Fibroblast of lung (primary cell): Measurements from ENCODE around the gene GSTT2.

Experiments used
- EZH2 ChIP-seq: IDR thresholded peaks from 2 replicates; pipeline ENCODE4 v1.5.1; 2012; ENCODE audit warnings: low read length, control low read depth, mild to moderate bottlenecking; ENCODE audit errors: missing control alignments
- TF ChIP-seq, protein P1 (sequence below), 2 donors: IDR thresholded peaks in 1 of 2; conservative IDR thresholded peaks in 1 of 2; 1 replicate in 1 of 2; 2 replicates in 1 of 2; pipeline ENCODE4 v1.5.1; 2011 to 2012; ENCODE audit warnings: low read length in 2 of 2, control low read depth in 1 of 2, inconsistent platforms in 1 of 2, low read depth in 1 of 2, mild to moderate bottlenecking in 1 of 2

GRCh38 chr22:24030186-24030702 lies 50.3 kb downstream of the GSTT2 start:
- TF ChIP-seq, protein P1, sequence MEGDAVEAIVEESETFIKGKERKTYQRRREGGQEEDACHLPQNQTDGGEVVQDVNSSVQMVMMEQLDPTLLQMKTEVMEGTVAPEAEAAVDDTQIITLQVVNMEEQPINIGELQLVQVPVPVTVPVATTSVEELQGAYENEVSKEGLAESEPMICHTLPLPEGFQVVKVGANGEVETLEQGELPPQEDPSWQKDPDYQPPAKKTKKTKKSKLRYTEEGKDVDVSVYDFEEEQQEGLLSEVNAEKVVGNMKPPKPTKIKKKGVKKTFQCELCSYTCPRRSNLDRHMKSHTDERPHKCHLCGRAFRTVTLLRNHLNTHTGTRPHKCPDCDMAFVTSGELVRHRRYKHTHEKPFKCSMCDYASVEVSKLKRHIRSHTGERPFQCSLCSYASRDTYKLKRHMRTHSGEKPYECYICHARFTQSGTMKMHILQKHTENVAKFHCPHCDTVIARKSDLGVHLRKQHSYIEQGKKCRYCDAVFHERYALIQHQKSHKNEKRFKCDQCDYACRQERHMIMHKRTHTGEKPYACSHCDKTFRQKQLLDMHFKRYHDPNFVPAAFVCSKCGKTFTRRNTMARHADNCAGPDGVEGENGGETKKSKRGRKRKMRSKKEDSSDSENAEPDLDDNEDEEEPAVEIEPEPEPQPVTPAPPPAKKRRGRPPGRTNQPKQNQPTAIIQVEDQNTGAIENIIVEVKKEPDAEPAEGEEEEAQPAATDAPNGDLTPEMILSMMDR (conservative IDR thresholded peaks at IDR 0.05 in 1 of 2, IDR thresholded peaks at IDR 0.05 in 1 of 2; ENCODE audit: low read depth in 1 of 2, low read length in 2 of 2): no peak
- no peak for TF ChIP-seq EZH2
